IMR-90 (cell line): ENCODE measurements around the gene PHF21A. TPM values are rescaled to one million over a fixed set of nuclear protein-coding genes. Genes with fewer than 3 reads are reported as not detected.

Source experiments
- ATAC-seq: fragments of 200-7000 bp; cut with Tn5 transposase; 2 replicates; pipeline ENCODE4 v1.9.1; 2020; ENCODE audit warnings: low read depth, mild to moderate bottlenecking, moderate library complexity
- BruUV-seq: library from RNA; stranded (reverse); fragments of 400-500 nt; replicated peaks from 2 replicates; lab custom pipeline; 2021; lab: Mats Ljungman, UMichigan
- CTCF ChIA-PET: fragments of 300-600 bp; formaldehyde crosslinking; extraction: SDS; loops from one replicate; lab custom pipeline; 2021; ENCODE audit warnings: antibody characterized with exemption; lab: Yijun Ruan, JAX
- POLR2A ChIA-PET: fragments of 300-600 bp; sonication (Branson Sonifier 250); formaldehyde crosslinking; loops from one replicate; lab custom pipeline; 2022; ENCODE audit warnings: antibody characterized with exemption; ENCODE audit not compliant: unreplicated experiment; lab: Charles Lee
- DNase-seq: peaks from one replicate; pipeline ENCODE4 v3.0.0; 2013
- H2AFZ ChIP-seq: replicated peaks from 2 replicates; pipeline ENCODE3; 2013; ENCODE audit warnings: low read length, mild to moderate bottlenecking; ENCODE audit not compliant: poor library complexity
- H2AK5ac ChIP-seq: 2 replicates; pipeline ENCODE4 v1.6.1; 2013; ENCODE audit warnings: low read depth, low read length, inconsistent platforms
- H2AK9ac ChIP-seq: replicated peaks from 2 replicates; pipeline ENCODE3; 2013; ENCODE audit warnings: mild to moderate bottlenecking, low read depth, low read length, moderate library complexity; ENCODE audit not compliant: poor library complexity
- H2BK120ac ChIP-seq: 2 replicates; pipeline ENCODE4 v1.6.1; 2013; ENCODE audit warnings: low read depth, low read length, inconsistent platforms
- H2BK15ac ChIP-seq: 3 replicates; pipeline ENCODE4 v1.6.1; 2013; ENCODE audit warnings: low read depth, low read length, inconsistent platforms
- H2BK20ac ChIP-seq: 2 replicates; pipeline ENCODE4 v1.6.1; 2013; ENCODE audit warnings: low read depth, mild to moderate bottlenecking, inconsistent platforms, low read length, moderate library complexity
- H2BK5ac ChIP-seq: 2 replicates; pipeline ENCODE4 v1.6.1; 2013; ENCODE audit warnings: mild to moderate bottlenecking, low read depth, low read length, inconsistent platforms; ENCODE audit not compliant: poor library complexity, severe bottlenecking
- H3K14ac ChIP-seq: replicated peaks from 2 replicates; pipeline ENCODE4 v1.6.1; 2013; ENCODE audit warnings: low read depth, low read length, inconsistent platforms
- H3K18ac ChIP-seq: 2 replicates; pipeline ENCODE4 v1.6.1; 2013; ENCODE audit warnings: low read depth, low read length, control low read depth
- H3K23ac ChIP-seq: 2 replicates; pipeline ENCODE4 v1.6.1; 2013; ENCODE audit warnings: low read depth, low read length, inconsistent platforms
- H3K27ac ChIP-seq: 2 replicates; pipeline ENCODE4 v1.5.1; 2013; ENCODE audit warnings: mild to moderate bottlenecking, control low read depth, low read length; ENCODE audit not compliant: insufficient read depth
- H3K27me3 ChIP-seq: 2 replicates; pipeline ENCODE4 v1.6.1; 2013; ENCODE audit warnings: low read length; ENCODE audit not compliant: control insufficient read depth, insufficient read depth
- H3K36me3 ChIP-seq: 2 replicates; pipeline ENCODE4 v1.6.1; 2013; ENCODE audit warnings: low read length, mixed read lengths; ENCODE audit not compliant: control insufficient read depth, insufficient read depth
- H3K4ac ChIP-seq: 2 replicates; pipeline ENCODE4 v1.6.1; 2013; ENCODE audit warnings: low read depth, low read length, inconsistent platforms
- H3K4me1 ChIP-seq: 2 replicates; pipeline ENCODE4 v1.6.1; 2013; ENCODE audit warnings: low read length, mixed read lengths; ENCODE audit not compliant: control insufficient read depth, insufficient read depth
- H3K4me2 ChIP-seq: 2 replicates; pipeline ENCODE4 v1.6.1; 2013; ENCODE audit warnings: low read depth, mild to moderate bottlenecking, control low read depth, low read length, moderate library complexity
- H3K4me3 ChIP-seq: 2 replicates; pipeline ENCODE4 v1.5.1; 2013; ENCODE audit warnings: low read depth, mild to moderate bottlenecking, control low read depth, low read length, moderate library complexity; ENCODE audit not compliant: insufficient read depth
- H3K56ac ChIP-seq: 2 replicates; pipeline ENCODE4 v1.6.1; 2013; ENCODE audit warnings: low read length, inconsistent platforms; ENCODE audit not compliant: insufficient read depth; ENCODE audit errors: extremely low read depth
- H3K79me1 ChIP-seq, 2 experiments: 2 replicates each; pipeline ENCODE4 v1.6.1; 2013; ENCODE audit warnings: low read length in 2 of 2, inconsistent platforms in 1 of 2, low read depth in 1 of 2
- H3K9ac ChIP-seq: 2 replicates; pipeline ENCODE4 v1.6.1; 2013; ENCODE audit warnings: low read depth, low read length, control low read depth
- H3K9me1 ChIP-seq: 2 replicates; pipeline ENCODE4 v1.6.1; 2013; ENCODE audit warnings: low read length, inconsistent platforms; ENCODE audit not compliant: insufficient read depth
- H3K9me3 ChIP-seq: 2 replicates; pipeline ENCODE4 v1.6.1; 2013; ENCODE audit warnings: low read length; ENCODE audit not compliant: control insufficient read depth, insufficient read depth
- H4K20me1 ChIP-seq: 2 replicates; pipeline ENCODE4 v1.6.1; 2013; ENCODE audit warnings: low read length, inconsistent platforms; ENCODE audit not compliant: insufficient read depth
- H4K5ac ChIP-seq: 2 replicates; pipeline ENCODE4 v1.6.1; 2013; ENCODE audit warnings: mild to moderate bottlenecking, low read depth, low read length, control low read depth
- H4K8ac ChIP-seq, 2 experiments: 2 replicates each; pipeline ENCODE4 v1.6.1; 2013; ENCODE audit warnings: low read depth in 2 of 2, low read length in 2 of 2, control low read depth in 1 of 2, inconsistent platforms in 1 of 2
- H4K91ac ChIP-seq: 2 replicates; pipeline ENCODE4 v1.6.1; 2013; ENCODE audit warnings: low read depth, low read length, inconsistent platforms; ENCODE audit not compliant: insufficient read depth
- BHLHE40 ChIP-seq: fragments of 150-350 bp; IDR thresholded peaks from 2 replicates; pipeline ENCODE4 v1.6.1; 2016; ENCODE audit warnings: mild to moderate bottlenecking, low read depth, low read length
- CEBPB ChIP-seq: IDR thresholded peaks from 2 replicates; pipeline ENCODE4 v1.6.1; 2012; ENCODE audit warnings: low read depth, low read length, improper control_type of control experiment
- CHD1 ChIP-seq: IDR thresholded peaks from 2 replicates; pipeline ENCODE4 v1.6.1; 2012; ENCODE audit warnings: low read depth, low read length, improper control_type of control experiment
- FOS ChIP-seq: fragments of 150-350 bp; IDR thresholded peaks from 2 replicates; pipeline ENCODE4 v1.6.1; 2016; ENCODE audit warnings: low read depth, low read length
- MAFK ChIP-seq: IDR thresholded peaks from 2 replicates; pipeline ENCODE4 v1.6.1; 2012; ENCODE audit warnings: low read depth, low read length, improper control_type of control experiment
- MAZ ChIP-seq: IDR thresholded peaks from 2 replicates; pipeline ENCODE4 v1.6.1; 2012; ENCODE audit warnings: low read depth, mild to moderate bottlenecking, low read length, improper control_type of control experiment, moderate library complexity, borderline replicate concordance
- MXI1 ChIP-seq: IDR thresholded peaks from 2 replicates; pipeline ENCODE4 v1.6.1; 2012; ENCODE audit warnings: low read depth, mild to moderate bottlenecking, low read length, moderate library complexity, borderline replicate concordance
- NFE2L2 ChIP-seq: fragments of 150-350 bp; IDR thresholded peaks from 2 replicates; pipeline ENCODE4 v1.6.1; 2016; ENCODE audit warnings: low read depth, mild to moderate bottlenecking, low read length
- POLR2A ChIP-seq: IDR thresholded peaks from 2 replicates; pipeline ENCODE4 v1.6.1; 2012; ENCODE audit warnings: mild to moderate bottlenecking, low read depth, low read length
- RAD21 ChIP-seq: IDR thresholded peaks from 2 replicates; pipeline ENCODE4 v1.6.1; 2012; ENCODE audit warnings: low read length, improper control_type of control experiment
- RCOR1 ChIP-seq: IDR thresholded peaks from 2 replicates; pipeline ENCODE4 v1.6.1; 2012; ENCODE audit warnings: mild to moderate bottlenecking, low read length, improper control_type of control experiment; ENCODE audit not compliant: insufficient replicate concordance
- RFX5 ChIP-seq: IDR thresholded peaks from 2 replicates; pipeline ENCODE4 v1.8.0; 2012; ENCODE audit warnings: low read depth, mild to moderate bottlenecking, low read length, moderate library complexity
- SMC3 ChIP-seq: fragments of 150-350 bp; IDR thresholded peaks from 2 replicates; pipeline ENCODE4 v1.6.1; 2016; ENCODE audit warnings: low read depth, mild to moderate bottlenecking, antibody characterized with exemption, low read length, moderate library complexity
- USF2 ChIP-seq: fragments of 150-350 bp; IDR thresholded peaks from 2 replicates; pipeline ENCODE4 v1.6.1; 2017; ENCODE audit warnings: mild to moderate bottlenecking, antibody characterized with exemption, low read length, low read depth
- WGBS, 2 experiments: methylation state at CpG; one replicate each; pipeline versions ENCODE4 v1.1.5 to v1.1.7; 2013; ENCODE audit warnings: missing lambda C conversion rate in 2 of 2; ENCODE audit not compliant: insufficient read length in 1 of 2; ENCODE audit errors: extremely low coverage in 2 of 2; 5-methylcytosine and 5-hydroxymethylcytosine counted together
- dilution Hi-C: fragments of 300-500 bp; cut with HindIII; formaldehyde crosslinking; loops from one replicate; pipeline ENCODE4 v1.14.3; 2018; ENCODE audit warnings: low sequenced_read_pairs; ENCODE audit not compliant: unreplicated experiment
- in situ Hi-C: fragments of 300-500 bp; cut with MboI; formaldehyde crosslinking; loops from 3 replicates; pipeline ENCODE4 v1.14.3; 2019; ENCODE audit warnings: low sequenced_read_pairs, inconsistent platforms, mixed read lengths
- intact Hi-C: fragments of 100-400 bp; cut with micrococcal nuclease; formaldehyde crosslinking; loops from 2 replicates; pipeline ENCODE4 v1.10.0; 2022
- polyA plus RNA-seq, 3 experiments: library from polyadenylated mRNA; depleted of rRNA; stranded (reverse); fragments of >200 nt; gene quantifications; 2 replicates each; pipeline ENCODE4 v1.2.3, GENCODE V29; 2012; ENCODE audit warnings: low replicate concordance in 1 of 3
- total RNA-seq: library from RNA; depleted of rRNA; stranded (reverse); fragments of >200 nt; gene quantifications from 2 replicates; pipeline ENCODE4 v1.2.3, GENCODE V29; 2012
- TF ChIP-seq, protein P1 (sequence below): fragments of 150-350 bp; IDR thresholded peaks from 2 replicates; pipeline ENCODE4 v1.6.1; 2016; ENCODE audit warnings: low read depth, mild to moderate bottlenecking, low read length, moderate library complexity, borderline replicate concordance
- TF ChIP-seq, protein P2 (sequence below): conservative IDR thresholded peaks from 2 replicates; pipeline ENCODE4 v1.5.1; 2012; ENCODE audit warnings: mild to moderate bottlenecking, low read depth, low read length, improper control_type of control experiment

The PHF21A gene
- total and polyA plus RNA-seq, 2 of the 4 experiments (the other 2 are of a cell fraction) = 9.0 to 20.6 TPM

DNA sequence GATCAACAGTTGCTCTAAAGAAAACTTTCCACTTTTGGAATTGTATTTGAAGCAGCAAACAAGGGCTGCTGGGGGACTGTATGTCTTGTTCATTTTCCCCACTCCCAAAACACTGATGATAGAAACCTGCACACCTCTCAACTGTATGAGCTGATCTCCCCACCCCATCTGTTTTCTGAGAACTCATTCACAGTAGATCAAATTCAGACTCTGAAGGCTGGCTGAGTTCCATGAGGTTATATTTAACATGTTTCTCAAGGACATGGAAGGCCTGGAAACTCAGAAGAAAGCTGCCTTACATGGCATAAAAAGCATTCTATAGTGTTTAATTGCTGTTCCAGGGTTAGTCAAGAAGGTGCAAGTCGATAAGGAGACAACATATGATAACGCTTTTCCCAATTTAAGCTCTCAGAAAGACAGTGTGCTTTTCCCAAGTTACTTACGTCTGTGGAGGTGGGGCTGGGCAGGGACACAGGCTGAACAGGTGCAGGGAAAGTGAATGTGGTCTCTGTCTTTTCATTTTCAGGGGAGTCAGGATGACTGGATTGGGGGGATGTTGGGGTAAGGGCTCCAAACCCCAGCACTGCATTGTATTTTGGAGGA is 175.8 kb downstream of the PHF21A start:
- Histone ChIP-seq H3K36me3 (peaks cover 50% of the 10 kb centered on the region), H2AFZ (no peak overlapping the region), H3K4me3 (no peak overlapping the region), H4K20me1 (no peaks in the 10 kb centered on the region), H3K9ac (no peak overlapping the region), H3K18ac (no peak overlapping the region), H2AK5ac (no peak overlapping the region), H2BK15ac (no peak overlapping the region), H2BK20ac (no peak overlapping the region), H4K8ac (no peak overlapping the region), H3K14ac (no peak overlapping the region), H3K9me1 (0 out of 2 replicates have a peak, but pooled peaks cover 2% of the 10 kb centered on the region), H3K27me3 (no peaks in the 10 kb centered on the region), H3K27ac (no peak overlapping the region), H4K91ac (no peak overlapping the region), H4K5ac (no peak overlapping the region), H2AK9ac (no peak overlapping the region), H2BK120ac (no peak overlapping the region), H3K4me2 (no peak overlapping the region), H2BK5ac (no peak overlapping the region), H3K23ac (no peak overlapping the region), H3K9me3 (no peaks in the 10 kb centered on the region), H3K79me1 (no peaks in the 10 kb centered on the region), H3K4ac (no peak overlapping the region), H3K4me1 (no peaks in the 10 kb centered on the region), H3K56ac (no peak overlapping the region)
- ChIA-PET POLR2A (no interaction called here), CTCF (no interaction called here)
- intact Hi-C loops = no loop called here
- TF ChIP-seq POLR2A (no peak), USF2 (no peak), SMC3 (no peak), NFE2L2 (no peak), FOS (no peak), MAFK (no peak), MAZ (no peak), MXI1 (no peak), CHD1 (no peak), RAD21 (no peak), RCOR1 (no peak), CEBPB (no peak), RFX5 (no peak), BHLHE40 (no peak)
- TF ChIP-seq, protein P1, sequence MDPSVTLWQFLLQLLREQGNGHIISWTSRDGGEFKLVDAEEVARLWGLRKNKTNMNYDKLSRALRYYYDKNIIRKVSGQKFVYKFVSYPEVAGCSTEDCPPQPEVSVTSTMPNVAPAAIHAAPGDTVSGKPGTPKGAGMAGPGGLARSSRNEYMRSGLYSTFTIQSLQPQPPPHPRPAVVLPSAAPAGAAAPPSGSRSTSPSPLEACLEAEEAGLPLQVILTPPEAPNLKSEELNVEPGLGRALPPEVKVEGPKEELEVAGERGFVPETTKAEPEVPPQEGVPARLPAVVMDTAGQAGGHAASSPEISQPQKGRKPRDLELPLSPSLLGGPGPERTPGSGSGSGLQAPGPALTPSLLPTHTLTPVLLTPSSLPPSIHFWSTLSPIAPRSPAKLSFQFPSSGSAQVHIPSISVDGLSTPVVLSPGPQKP = no peak
- TF ChIP-seq, protein P2, sequence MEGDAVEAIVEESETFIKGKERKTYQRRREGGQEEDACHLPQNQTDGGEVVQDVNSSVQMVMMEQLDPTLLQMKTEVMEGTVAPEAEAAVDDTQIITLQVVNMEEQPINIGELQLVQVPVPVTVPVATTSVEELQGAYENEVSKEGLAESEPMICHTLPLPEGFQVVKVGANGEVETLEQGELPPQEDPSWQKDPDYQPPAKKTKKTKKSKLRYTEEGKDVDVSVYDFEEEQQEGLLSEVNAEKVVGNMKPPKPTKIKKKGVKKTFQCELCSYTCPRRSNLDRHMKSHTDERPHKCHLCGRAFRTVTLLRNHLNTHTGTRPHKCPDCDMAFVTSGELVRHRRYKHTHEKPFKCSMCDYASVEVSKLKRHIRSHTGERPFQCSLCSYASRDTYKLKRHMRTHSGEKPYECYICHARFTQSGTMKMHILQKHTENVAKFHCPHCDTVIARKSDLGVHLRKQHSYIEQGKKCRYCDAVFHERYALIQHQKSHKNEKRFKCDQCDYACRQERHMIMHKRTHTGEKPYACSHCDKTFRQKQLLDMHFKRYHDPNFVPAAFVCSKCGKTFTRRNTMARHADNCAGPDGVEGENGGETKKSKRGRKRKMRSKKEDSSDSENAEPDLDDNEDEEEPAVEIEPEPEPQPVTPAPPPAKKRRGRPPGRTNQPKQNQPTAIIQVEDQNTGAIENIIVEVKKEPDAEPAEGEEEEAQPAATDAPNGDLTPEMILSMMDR = no peak
- ATAC-seq (no peak), DNase-seq (no peak)
- 100% methylated on average over 2 of the region's 3 CpGs; no CpG with 5 or more reads in 1 of the 2 experiments for WGBS, 2 experiments
- in situ Hi-C loops = no loop called here
- BruUV-seq = no TSS peak
- dilution Hi-C loops = no loop called here
